Prostate gland (tissue), 2 donors: ENCODE measurements around the gene SCFD2.

ENCODE experiments used
- CTCF ChIP-seq, 4 experiments: fragments of 200-600 bp in 2 of 4; fragments of 450-650 bp in 2 of 4; sonication (generic) in 2 of 4; IDR thresholded peaks; 1 replicate in 3 of 4; 2 replicates in 1 of 4; pipeline ENCODE4 v1.5.1; 2016 to 2019; ENCODE audit warnings: antibody characterized with exemption in 4 of 4, mild to moderate bottlenecking in 2 of 4, moderate library complexity in 2 of 4
- POLR2A ChIP-seq: fragments of 450-650 bp; IDR thresholded peaks from one replicate; pipeline ENCODE4 v1.6.1; 2016; ENCODE audit warnings: antibody characterized with exemption, mild to moderate bottlenecking

GRCh38 chr4:53122280-53123116, 243.4 kb downstream of the SCFD2 start:
- TF ChIP-seq CTCF (IDR thresholded peaks at IDR 0.05) (no peak), POLR2A (no peak)
